Uterus (tissue), 2 donors: ENCODE measurements around the gene IKZF1.

Experiments used
- POLR2A ChIP-seq, 2 donors: fragments of 450-650 bp; IDR thresholded peaks; one replicate each; pipeline ENCODE4 v1.6.1; 2016; ENCODE audit warnings: antibody characterized with exemption in 2 of 2, mild to moderate bottlenecking in 1 of 2, moderate library complexity in 1 of 2
- TF ChIP-seq, protein P1 (sequence below), 4 experiments: fragments of 200-600 bp in 2 of 4; fragments of 450-650 bp in 2 of 4; sonication (generic) in 2 of 4; IDR thresholded peaks; one replicate each; pipeline ENCODE4 v1.5.1; 2016 to 2019; ENCODE audit warnings: antibody characterized with exemption in 4 of 4, mild to moderate bottlenecking in 2 of 4, moderate library complexity in 1 of 4

DNA sequence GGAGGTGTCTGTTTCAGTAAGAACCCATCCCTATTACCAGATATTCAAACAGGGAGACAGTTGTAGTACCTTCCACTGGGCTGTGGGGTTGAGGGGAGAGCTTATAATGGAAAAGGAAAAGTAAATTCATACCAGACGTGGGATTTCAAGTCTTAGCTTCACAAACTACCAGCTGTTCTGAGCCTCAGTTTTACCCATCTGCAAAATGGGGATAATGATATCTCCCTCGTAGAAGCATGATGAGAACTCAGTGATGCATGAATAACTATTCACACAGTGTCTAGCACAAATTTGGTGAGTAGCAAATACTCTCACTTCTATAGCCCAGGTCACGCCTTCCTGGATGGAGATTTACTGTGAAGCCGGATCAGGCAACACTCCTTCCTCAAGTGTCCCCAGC lies 29.1 kb upstream of the IKZF1 start:
- TF ChIP-seq, protein P1, sequence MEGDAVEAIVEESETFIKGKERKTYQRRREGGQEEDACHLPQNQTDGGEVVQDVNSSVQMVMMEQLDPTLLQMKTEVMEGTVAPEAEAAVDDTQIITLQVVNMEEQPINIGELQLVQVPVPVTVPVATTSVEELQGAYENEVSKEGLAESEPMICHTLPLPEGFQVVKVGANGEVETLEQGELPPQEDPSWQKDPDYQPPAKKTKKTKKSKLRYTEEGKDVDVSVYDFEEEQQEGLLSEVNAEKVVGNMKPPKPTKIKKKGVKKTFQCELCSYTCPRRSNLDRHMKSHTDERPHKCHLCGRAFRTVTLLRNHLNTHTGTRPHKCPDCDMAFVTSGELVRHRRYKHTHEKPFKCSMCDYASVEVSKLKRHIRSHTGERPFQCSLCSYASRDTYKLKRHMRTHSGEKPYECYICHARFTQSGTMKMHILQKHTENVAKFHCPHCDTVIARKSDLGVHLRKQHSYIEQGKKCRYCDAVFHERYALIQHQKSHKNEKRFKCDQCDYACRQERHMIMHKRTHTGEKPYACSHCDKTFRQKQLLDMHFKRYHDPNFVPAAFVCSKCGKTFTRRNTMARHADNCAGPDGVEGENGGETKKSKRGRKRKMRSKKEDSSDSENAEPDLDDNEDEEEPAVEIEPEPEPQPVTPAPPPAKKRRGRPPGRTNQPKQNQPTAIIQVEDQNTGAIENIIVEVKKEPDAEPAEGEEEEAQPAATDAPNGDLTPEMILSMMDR (IDR thresholded peaks at IDR 0.05) = no peak
- TF ChIP-seq POLR2A (IDR thresholded peaks at IDR 0.05) = no peak
